ENCODE results near the gene CMSS1.

CMSS1 gene

DNA sequence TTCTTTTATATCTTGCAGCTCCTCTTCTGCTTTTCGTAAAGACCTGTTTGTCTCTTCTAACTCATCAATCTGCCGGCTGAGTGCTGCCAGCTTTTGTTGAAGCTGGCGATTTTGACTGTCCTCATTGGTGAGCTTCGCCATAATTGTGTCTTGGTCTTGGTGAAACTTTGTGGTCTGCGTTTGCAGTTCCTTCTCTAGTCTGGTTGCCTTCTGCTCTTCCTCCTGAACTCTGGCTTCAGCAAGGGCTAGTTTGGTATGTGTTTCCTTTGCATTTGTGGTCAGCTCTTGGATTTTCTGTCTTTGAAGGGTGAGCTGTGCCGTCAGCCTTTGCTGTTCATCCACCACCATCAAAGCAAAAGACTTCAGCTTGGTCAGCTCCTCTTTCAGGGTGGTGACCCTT lies 32.9 kb downstream of the CMSS1 start:
- no peak overlapping the region for H3K4me3 ChIP-seq (ENCODE audit: low read depth, low read length)

DNA sequence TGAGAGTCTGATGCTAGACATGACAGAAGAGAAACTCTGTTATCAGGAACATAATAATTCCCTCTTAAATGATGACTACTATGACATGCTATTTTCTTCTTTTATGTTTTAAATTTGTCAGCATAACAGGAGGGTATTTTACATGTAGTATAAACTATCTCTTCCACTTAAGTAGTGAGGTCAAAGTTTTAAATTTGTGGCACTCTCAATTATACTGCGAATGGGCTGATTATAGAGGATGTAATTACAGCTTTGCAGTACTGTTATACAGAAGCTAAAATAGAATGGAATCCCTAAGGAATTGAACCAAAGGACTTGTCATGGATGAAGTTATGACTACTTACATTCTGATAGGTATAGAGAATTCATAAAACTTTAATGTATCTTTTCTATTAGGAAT lies 34.3 kb downstream of the CMSS1 start:
- H3K4me3 ChIP-seq (ENCODE audit: low read depth, low read length): no peak overlapping the region

DNA sequence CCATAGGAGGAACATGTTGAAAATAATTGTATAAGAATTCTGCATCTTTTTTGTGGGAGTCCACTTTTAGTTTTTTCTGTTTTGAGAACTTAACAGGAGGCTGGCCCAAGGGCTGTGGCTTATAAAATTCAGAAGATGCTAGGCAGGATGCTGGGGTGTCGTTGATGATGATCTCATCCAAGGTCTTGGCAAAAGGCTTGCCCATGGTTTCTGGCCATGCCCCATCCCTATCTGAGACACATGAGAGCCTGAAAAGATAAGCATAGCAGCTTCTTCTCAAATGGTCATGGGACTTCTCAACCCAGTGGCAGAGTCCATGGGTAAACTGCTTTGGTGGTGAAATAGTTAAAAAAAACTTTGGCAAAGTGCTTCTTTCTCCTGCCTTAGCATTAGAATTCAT lies 35.2 kb downstream of the CMSS1 start:
- H3K4me3 ChIP-seq (ENCODE audit: low read depth, low read length): no peak overlapping the region

DNA sequence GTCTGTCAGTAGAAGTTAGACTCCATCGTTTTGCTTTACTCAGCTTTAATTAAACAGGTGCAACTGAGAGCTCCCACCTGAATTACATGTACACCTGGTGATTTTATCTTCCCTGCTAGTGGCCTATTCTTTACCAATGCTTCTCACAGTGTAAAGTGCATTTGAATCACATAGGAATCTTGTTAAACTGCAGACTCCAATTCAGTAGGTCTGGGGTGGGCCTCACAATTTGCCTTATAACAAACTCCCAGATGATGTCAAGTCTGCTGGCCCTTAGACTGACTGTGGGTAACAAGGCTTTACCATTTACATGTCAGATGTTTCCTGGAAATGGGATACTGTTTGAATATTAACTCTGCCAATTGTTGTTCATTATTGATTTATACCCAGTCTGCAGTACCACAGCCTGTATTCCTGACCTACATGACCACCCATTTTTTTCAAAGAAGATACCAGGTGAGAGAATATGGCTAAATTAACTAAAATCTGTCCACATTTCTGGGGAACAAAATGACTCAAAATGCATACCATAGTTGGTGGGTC lies 37.2 kb downstream of the CMSS1 start:
- no peak overlapping the region for H3K4me3 ChIP-seq (ENCODE audit: low read depth, low read length)

DNA sequence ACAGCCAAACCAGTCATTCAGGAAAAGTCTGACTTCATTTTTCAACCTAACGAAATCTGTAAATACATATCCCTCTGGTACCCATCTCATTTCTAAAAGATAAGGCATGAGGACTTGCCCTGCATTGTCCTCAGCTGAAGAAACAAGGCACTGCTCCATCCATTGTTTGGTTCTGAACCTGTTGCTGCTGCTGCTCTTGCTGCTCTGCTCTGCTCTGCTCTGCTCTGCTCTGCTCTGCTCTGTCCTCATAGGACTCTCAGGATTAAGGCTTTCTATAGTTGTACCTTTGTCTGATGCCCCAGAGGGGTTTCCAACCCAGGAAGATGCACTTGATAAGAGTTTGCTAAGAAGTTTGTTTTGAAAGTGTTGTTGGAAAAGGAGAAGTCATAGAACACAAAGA lies 38.2 kb downstream of the CMSS1 start:
- H3K4me3 ChIP-seq (ENCODE audit: low read depth, low read length): no peak overlapping the region

DNA sequence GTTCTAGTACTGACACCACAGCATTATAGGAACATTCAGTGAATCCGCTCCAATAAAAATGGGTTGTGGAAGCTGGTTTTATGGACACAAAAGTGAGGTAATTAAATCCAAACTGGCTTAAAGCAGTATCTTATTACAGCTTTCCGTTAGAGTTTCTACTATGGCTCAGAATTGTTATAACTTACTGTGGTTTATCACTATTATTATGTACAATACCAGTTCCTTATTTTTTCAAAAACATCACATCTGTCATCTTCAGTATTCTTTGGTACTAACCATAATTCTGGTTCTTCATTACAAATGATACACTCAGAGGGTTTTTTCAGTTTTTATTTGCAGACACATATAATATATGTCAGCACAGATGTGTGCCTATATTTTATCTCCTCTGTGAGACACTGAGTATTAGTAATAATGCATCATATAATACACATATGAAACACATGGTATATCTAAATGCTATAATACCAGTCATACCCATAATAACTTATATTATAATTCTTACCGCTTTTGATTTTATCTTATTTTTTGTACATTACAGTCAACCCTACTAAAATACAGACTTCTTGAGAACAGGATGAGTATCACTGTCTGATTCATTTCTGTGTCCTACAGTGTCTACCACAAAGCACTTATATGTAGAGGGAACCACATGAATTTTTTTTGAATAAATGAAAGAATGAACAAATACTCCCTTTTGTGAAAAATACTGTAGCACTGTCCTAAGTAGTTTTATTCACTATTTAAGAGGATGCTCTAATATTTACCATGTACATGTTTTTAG lies 39.0 kb downstream of the CMSS1 start:
- H3K4me3 ChIP-seq (ENCODE audit: low read depth, low read length): no peak overlapping the region

DNA sequence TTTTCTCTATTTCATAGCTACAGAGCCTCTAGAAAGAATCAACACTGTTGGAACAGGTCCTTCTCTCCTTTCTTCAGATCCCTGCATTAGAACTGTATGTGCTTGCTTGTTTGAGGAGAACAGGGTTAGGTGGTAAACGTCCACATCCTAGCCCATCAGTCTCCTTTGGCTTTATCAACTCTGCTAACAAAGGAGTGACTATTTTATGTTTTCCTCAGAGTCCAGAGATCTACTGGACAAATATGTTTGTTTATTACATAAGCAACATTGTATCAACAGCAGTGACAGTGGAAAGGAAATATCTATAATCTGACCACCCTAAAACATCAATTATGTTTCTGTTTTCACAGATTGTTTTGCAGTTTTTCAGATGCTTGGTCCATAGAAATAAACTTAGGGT lies 39.6 kb downstream of the CMSS1 start:
- no peak overlapping the region for H3K4me3 ChIP-seq (ENCODE audit: low read depth, low read length)

DNA sequence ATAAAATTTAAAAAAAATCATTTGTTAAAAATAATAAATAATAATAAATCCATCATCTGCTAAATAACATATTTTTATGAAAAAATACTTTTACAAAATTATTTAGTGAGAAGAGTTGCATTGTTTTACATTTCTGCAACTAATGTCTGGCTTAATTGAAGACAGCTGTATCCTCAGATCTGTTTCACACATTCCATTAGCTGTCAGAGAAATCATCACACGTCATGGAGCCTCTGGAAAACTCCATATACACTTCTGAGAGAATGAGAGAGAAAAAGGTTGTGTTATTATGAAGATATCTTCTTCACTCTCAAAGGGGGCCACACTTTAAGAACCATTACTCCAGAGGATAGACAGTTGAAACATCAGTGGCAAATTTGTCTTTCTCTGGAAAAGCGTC lies 40.8 kb downstream of the CMSS1 start:
- H3K4me3 ChIP-seq (ENCODE audit: low read depth, low read length): no peak overlapping the region

DNA sequence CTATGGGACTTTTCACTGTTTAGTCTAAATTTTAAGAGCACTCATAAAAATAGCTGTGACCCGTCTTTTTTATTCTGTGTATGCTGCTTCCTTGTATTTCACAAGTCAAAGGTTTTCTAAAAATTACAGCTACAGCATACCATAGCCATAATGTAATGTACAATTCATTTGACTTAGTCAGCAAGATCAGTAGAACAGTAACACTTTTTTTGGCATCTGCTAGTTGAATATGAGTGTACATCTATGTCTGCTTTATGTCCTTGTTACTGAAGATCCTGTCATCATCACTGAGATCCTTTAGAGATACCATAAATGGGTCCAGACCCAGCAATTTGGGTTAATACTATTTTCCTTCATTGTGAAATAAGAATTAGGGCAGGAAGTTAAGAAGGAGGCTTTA lies 42.2 kb downstream of the CMSS1 start:
- H3K4me3 ChIP-seq (ENCODE audit: low read depth, low read length): no peak overlapping the region

DNA sequence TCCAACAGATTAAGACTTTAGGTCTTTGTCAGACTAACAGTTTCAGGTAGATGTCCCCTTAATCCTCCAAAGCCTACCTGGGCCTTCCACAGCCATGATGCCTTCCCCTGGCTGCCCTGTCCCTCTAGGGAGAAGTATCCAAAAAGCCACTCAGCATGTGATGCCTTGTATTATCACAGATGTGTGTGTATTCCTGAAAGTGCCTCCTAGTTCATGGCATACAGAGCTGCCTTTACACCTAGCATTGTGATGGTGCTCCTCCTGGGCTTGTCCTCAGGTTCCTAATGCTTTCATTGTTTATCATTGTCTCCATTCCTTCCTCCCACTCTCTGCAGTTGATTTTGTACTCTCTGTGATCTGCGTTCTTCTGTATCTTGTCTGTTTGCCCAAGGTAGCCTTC lies 43.6 kb downstream of the CMSS1 start:
- H3K4me3 ChIP-seq (ENCODE audit: low read depth, low read length): no peak overlapping the region

DNA sequence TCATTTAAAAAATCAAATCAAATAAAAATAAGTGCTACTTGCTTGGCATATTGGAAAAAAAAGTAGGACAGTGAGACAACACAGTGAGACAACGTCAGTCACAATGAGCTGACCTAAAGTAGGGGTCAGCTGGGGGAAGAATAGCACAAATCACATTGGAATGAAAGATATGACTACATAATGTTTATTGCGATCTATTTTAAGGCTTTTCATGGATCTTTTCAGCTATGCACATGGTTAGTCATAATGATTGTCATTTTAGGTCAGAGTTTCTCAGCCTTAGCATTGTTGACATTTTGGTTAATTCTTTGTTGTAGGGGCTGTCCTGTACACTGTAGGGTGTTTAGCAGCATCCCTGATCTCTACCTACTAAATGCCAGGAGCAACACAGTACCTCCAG lies 44.5 kb downstream of the CMSS1 start:
- no peak overlapping the region for H3K4me3 ChIP-seq (ENCODE audit: low read depth, low read length)

DNA sequence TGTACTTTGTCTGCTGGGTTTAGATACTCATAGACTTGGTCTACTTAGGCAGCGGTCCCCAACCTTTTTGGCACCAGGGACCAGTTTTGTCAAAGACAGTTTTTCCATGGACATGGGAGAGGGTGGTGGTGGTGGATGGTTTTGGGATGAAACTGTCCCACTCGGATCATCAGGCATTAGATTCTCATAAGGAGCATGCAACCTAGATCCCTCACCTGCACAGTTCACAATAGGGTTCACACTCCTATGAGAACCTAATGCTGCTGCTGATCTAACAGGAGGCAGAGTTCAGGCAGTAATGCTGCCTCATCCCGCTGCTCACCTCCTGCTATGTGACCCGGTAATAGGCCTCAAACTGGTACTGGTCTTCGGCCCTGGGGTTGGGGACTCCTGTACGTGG lies 45.3 kb downstream of the CMSS1 start:
- no peak overlapping the region for H3K4me3 ChIP-seq (ENCODE audit: low read depth, low read length)

DNA sequence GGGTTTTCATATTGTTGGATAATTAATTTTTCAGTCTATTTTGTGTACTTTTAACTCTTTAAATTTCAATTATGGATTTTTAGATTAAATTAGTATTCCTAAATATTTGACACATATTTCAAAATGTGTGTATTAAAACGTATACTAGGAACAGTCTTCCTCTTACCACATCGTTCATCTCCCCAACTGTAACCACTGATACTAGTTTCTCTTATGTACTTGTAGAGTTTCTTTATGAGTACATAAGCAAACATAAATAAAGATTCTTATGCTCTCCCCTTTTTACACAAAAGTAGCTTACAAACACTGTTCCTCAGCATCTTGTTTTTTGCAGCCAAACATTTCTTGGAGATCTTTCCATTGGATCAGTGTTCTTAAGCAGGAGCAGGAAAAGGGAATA lies 45.9 kb downstream of the CMSS1 start:
- no peak overlapping the region for H3K4me3 ChIP-seq (ENCODE audit: low read depth, low read length)

DNA sequence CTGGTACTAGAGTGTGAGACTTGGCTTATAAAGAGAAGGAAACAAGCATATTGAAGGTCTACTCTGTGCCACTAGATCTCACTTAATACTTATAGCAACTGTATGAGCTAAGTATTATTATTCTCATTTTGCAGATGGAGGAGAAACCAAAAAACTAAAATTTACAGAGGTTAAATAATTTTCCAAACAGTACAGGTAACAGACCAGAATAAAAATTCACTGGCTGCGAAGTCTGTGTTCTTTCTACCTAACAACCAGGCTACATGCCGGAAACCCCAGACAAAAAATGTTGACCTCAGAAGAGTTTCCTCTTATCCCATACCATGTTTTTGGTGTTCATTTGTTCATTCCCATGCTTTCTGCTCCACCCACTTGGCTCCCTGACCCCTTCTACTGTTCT lies 46.6 kb downstream of the CMSS1 start:
- no peak overlapping the region for H3K4me3 ChIP-seq (ENCODE audit: low read depth, low read length)

DNA sequence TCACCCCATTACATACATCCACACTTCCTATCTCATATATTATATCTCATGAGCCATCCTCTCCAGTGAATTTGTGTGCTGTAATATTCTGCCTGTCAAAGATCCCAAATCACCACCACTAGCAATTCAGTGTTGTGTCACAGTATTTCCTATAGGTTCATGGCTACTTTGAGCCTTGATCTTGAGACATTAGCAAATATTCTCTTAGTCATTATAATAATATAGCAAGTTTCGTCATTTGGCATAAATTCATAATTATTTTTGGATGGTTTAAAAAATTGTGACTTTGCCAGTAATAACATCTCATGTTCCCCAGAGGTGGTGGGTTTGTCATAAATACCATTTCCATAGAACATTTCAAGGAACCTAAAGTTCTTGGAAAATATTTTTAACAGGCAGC lies 47.7 kb downstream of the CMSS1 start:
- H3K4me3 ChIP-seq (ENCODE audit: low read depth, low read length): no peak overlapping the region

DNA sequence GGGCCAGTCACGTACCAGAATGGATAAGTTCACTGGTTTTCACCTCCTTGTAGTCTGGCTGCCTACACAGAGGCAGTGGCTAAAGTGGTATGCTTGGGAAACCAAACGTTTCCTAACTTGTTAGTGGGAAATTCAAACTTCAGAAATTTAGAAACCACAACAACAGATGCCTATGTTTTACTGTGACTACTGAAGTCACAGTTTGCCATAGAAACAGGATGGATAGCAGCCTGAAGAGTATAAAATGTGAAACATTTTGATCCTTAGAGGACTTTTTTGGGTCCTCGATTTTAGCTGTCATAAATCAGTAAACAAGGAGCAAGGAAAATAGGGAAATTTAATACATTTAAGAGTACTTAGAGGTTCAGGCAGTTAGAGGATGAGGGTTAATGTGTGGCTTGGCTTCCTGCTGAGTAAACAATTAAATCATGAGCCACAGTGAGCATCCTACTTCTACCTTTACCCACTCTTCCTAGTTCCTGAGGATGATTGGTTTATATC lies 48.6 kb downstream of the CMSS1 start:
- H3K4me3 ChIP-seq (ENCODE audit: low read depth, low read length): no peak overlapping the region

DNA sequence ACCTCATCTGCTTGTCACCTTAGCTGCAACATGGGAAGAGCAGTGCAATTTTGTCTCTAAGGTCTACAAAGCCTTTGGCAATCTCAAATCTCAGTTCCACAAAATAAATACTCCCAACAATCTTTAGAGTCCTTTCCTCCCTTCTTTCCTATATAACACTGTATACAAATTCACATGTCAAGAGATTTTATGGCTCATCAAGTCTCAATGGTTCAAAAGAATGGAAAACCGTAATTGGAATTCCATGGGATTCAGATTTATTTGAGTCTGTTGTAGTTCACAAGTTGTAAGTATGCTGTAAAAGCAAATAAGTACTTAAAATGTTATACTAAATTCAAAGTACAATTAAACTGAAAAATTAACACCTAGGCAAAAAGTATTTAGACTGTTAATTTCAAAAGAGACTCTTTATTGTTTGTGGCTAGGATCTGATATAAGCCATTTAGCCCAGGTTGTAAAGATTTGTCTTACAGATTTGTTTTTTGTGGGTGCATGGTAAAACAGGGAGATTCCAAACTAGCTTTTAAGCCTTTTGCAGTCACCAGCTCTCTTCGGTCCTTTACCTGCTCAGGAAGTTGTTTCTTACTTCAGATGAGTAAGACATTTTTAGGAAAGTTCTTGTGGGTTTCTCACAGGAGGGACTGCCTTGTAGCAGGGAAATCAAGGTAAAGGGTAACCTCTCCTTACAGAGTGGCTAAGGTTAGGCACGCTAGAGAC lies 50.1 kb downstream of the CMSS1 start:
- no peak overlapping the region for H3K4me3 ChIP-seq (ENCODE audit: low read depth, low read length)

DNA sequence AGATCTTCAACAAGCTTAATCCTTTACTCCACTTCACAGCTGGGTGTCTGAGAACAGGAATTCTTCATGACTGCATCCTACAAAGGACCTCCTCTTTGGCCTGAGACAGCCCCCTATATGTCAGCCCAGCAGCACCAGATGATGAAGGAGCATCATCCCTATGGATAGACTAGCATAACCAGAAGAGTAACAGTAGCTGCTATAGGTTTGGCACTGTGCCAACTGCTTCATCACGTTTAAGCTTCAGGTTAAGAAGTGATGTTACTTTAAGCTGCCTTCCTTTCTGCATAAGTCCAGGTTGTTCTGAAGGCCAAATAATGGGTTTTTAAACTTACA lies 50.6 kb downstream of the CMSS1 start:
- H3K4me3 ChIP-seq (ENCODE audit: low read depth, low read length): no peak overlapping the region

DNA sequence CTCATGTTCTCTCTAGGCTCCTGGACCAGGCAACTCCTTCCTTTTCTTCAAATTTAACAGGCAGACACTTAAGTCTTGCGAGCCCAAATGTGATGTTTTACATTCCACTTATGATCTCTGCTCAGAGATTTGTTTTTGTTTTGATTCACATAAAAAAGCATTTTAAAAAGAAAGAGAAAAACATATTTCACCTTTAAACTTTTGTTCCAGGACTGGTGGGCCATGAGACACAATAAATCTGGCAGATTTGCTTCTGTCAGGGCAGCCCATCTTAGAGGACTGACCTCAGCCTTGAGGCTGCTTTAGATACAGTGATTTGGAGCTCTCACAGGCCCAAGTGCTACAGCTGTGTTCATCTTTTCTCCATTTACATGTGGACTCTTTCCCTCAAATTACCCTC lies 52.0 kb downstream of the CMSS1 start:
- no peak overlapping the region for H3K4me3 ChIP-seq (ENCODE audit: low read depth, low read length)

DNA sequence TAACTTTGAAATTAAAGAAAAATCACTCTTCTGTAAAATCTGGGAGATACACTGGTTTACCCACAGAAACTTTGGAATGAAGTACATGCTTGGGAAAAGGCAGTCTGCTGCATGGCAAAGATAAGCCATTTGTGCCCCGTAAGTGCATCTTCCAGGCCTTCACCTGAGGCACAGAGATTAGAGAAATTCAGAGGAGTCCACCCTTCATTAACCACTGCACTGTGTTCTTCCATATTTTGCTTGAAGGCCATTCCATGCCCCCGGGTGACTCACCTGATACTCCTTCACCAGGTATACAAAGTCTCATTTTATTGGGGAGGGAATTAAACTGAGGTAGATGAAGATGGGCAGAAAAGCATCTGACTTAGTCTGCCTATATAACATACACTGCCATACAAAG lies 53.0 kb downstream of the CMSS1 start:
- H3K4me3 ChIP-seq (ENCODE audit: low read depth, low read length): no peak overlapping the region

DNA sequence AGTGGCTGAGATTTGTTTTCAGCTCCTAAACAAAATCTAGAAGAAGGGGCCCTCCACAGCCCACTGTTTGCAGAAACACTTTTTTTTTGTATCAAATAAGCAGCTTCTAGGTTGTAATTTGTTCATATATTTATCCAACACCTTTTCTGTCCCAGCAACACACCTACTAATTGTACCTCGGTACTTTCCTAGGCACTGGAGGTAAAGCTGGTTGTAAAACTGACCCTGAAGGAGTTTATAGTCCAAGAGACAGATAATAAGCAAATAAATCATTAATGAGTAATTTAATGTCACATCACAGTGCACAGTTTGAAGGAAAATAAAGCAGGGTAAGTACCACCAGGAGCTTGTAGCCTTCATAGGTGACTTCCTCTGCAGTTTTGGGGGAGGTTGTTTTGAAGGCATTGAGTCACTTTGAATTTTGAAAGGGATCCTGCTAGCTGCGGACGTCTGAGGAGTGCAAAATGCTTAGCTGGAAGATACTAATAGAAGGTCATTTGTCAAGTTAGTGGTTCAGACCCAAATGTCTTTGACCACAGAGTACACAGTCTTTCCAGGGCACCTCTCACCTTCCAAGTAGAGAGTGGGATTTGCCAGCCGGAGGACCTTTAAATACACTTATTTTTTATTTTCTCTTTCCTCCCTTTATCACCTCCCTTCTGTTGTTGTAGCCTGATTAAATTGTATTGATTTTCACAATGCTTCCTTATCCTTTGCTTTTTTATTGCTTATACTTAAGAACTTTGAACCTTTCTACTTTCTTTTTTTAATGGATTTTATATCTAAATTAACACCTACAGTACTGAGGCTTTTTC lies 53.8 kb downstream of the CMSS1 start:
- no peak overlapping the region for H3K4me3 ChIP-seq (ENCODE audit: low read depth, low read length)

DNA sequence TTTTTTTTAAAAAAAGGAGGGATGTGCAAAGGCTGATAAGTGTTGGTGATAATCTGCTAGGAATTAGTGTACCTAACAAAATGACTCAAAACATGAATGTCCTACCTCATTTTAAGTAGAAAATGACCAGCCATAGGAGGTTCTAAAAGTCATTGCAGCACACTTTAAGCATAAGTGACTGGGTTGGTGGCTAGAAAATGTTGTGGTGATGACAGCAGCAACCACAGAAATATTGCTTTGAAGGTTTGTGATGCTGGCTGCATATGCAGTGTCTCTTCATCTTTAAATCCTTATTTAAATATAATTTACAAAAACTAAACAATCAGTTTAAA lies 55.2 kb downstream of the CMSS1 start:
- H3K4me3 ChIP-seq (ENCODE audit: low read depth, low read length): no peak overlapping the region
